Cardiac muscle cell (in vitro differentiated cells and primary cell): ENCODE results near the gene HMGN4. TPM values are rescaled to one million over a fixed set of nuclear protein-coding genes. Genes with fewer than 3 reads are reported as not detected.

Source experiments
- DNase-seq, 2 donors: peaks; one replicate each; pipeline versions ENCODE4 v3.0.0 to v3.0.0-alpha.2; 2010 to 2017; ENCODE audit warnings: low read depth in 1 of 2, low spot score in 1 of 2
- H3K27ac ChIP-seq: fragments of 200-600 bp; sonication (generic); 2 replicates; pipeline ENCODE4 v1.5.1; 2016
- H3K27me3 ChIP-seq: fragments of 200-600 bp; sonication (generic); 2 replicates; pipeline ENCODE4 v1.6.0; 2016; ENCODE audit warnings: control low read depth
- H3K36me3 ChIP-seq: fragments of 200-600 bp; sonication (generic); 2 replicates; pipeline ENCODE4 v1.5.1; 2016; ENCODE audit warnings: control low read depth
- H3K4me1 ChIP-seq: fragments of 200-600 bp; sonication (generic); 2 replicates; pipeline ENCODE4 v1.8.1; 2017; ENCODE audit warnings: low read depth, mild to moderate bottlenecking, mixed run types
- H3K4me3 ChIP-seq: fragments of 200-600 bp; sonication (generic); 2 replicates; pipeline ENCODE4 v1.5.1; 2016; ENCODE audit warnings: mild to moderate bottlenecking
- H3K9me3 ChIP-seq: fragments of 200-600 bp; sonication (generic); 2 replicates; pipeline ENCODE4 v1.5.1; 2017; ENCODE audit warnings: low read depth, mild to moderate bottlenecking, control low read depth
- polyA plus RNA-seq: library from polyadenylated mRNA; unstranded; fragments of >200 nt; fragmentation: Nextera tagmentation; extraction: Ambion mirVana; gene quantifications from 2 replicates; pipeline ENCODE4 v1.2.1, GENCODE V29; 2016
- total RNA-seq: library from RNA; depleted of rRNA; stranded (reverse); fragments of >200 nt; gene quantifications from 2 replicates; pipeline ENCODE4 v1.2.3, GENCODE V29; 2016
- TF ChIP-seq, protein P1 (sequence below): IDR thresholded peaks from 2 replicates; pipeline ENCODE4 v1.5.1; 2012; ENCODE audit warnings: low read depth, mild to moderate bottlenecking, low read length

HMGN4 gene
- total and polyA plus RNA-seq, 2 experiments from 2014 or later = 54.7 to 57.1 TPM

DNA sequence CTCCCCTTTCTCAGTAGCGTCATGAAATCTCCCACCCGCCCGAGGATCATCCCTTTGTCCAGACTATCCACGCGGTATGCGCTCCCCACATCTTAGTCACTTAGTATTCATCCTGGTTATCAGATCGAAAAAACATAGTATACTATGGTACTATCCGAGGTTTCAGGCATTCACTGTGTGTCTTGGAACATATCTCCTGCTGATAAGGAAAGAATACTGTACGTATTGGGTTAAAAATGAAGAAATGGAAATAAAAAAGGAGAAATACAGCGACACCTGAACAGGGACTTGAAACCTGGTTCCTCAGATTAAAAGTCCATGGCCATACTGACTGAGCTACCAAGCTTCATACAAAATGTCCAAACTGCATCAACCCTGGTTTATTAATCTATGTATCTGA, 14.0 kb downstream of the HMGN4 start:
- DNase-seq = no peak
- Histone ChIP-seq H3K27ac (no peak overlapping the region), H3K4me3 (no peak overlapping the region)

GRCh38 chr6:26552640-26553188, 14.5 kb downstream of the HMGN4 start:
- Histone ChIP-seq H3K27me3 (no peaks in the 10 kb centered on the region), H3K4me3 (peak overlapping the region; percentile 57), H3K27ac (no peak overlapping the region), H3K9me3 (no peaks in the 10 kb centered on the region), H3K36me3 (no peaks in the 10 kb centered on the region), H3K4me1 (no peaks in the 10 kb centered on the region)
- DNase-seq = no peak
- TF ChIP-seq, protein P1, sequence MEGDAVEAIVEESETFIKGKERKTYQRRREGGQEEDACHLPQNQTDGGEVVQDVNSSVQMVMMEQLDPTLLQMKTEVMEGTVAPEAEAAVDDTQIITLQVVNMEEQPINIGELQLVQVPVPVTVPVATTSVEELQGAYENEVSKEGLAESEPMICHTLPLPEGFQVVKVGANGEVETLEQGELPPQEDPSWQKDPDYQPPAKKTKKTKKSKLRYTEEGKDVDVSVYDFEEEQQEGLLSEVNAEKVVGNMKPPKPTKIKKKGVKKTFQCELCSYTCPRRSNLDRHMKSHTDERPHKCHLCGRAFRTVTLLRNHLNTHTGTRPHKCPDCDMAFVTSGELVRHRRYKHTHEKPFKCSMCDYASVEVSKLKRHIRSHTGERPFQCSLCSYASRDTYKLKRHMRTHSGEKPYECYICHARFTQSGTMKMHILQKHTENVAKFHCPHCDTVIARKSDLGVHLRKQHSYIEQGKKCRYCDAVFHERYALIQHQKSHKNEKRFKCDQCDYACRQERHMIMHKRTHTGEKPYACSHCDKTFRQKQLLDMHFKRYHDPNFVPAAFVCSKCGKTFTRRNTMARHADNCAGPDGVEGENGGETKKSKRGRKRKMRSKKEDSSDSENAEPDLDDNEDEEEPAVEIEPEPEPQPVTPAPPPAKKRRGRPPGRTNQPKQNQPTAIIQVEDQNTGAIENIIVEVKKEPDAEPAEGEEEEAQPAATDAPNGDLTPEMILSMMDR = no peak

More for the DNA sequence above, 14.0 kb downstream of the HMGN4 start:
- Histone ChIP-seq H3K4me1 (no peaks in the 10 kb centered on the region), H3K27me3 (no peaks in the 10 kb centered on the region), H3K9me3 (no peaks in the 10 kb centered on the region), H3K36me3 (no peaks in the 10 kb centered on the region)
- TF ChIP-seq, protein P1 = no peak

DNA sequence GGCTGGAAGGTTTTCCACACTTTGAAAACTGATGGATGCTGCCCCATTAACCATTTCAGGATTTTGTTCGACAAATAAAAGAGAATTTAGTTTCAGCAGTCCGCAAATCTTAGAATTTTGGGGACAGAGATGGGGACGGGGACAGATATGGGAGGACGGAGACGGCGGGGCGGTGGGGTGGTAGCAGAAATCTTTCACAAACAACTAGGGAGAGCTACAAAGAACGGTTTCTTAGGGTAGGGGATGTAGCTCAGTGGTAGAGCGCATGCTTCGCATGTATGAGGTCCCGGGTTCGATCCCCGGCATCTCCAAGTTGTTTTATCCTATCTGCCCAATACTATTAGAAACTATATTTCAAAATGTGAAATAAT, 15.1 kb downstream of the HMGN4 start:
- H3K27ac ChIP-seq = peak overlapping the region; percentile 34
- TF ChIP-seq, protein P1 = no peak

GRCh38 chr6:26553635-26554446, 15.7 kb downstream of the HMGN4 start:
- no peaks in the 10 kb centered on the region for H3K9me3 ChIP-seq
- DNase-seq = peak; percentile 74 to 93
- H3K36me3 ChIP-seq = no peaks in the 10 kb centered on the region
- H3K27me3 ChIP-seq = no peaks in the 10 kb centered on the region
- TF ChIP-seq, protein P1 = no peak
- peak overlapping the region; percentile 57 for H3K4me3 ChIP-seq
- peak overlapping the region; percentile 34 for H3K27ac ChIP-seq
- H3K4me1 ChIP-seq = no peaks in the 10 kb centered on the region

More for the DNA sequence above, 15.1 kb downstream of the HMGN4 start:
- H3K9me3 ChIP-seq = no peaks in the 10 kb centered on the region
- no peaks in the 10 kb centered on the region for H3K4me1 ChIP-seq
- peak; percentile 74 to 77 for DNase-seq
- H3K36me3 ChIP-seq = no peaks in the 10 kb centered on the region
- no peaks in the 10 kb centered on the region for H3K27me3 ChIP-seq
- H3K4me3 ChIP-seq = peak overlapping the region; percentile 57

GRCh38 chr6:26554447-26554696, 16.2 kb downstream of the HMGN4 start:
- DNase-seq = no peak
- no peaks in the 10 kb centered on the region for H3K36me3 ChIP-seq
- H3K27ac ChIP-seq = no peak overlapping the region
- H3K4me3 ChIP-seq = peak overlapping the region; percentile 57
- H3K9me3 ChIP-seq = no peaks in the 10 kb centered on the region
- TF ChIP-seq, protein P1 = no peak
- no peaks in the 10 kb centered on the region for H3K4me1 ChIP-seq
- no peaks in the 10 kb centered on the region for H3K27me3 ChIP-seq
